GM18511 (cell line): ENCODE results near the gene MAP2K7.
A peak's percentile ranks its signal among the peaks of the same experiment; 100 is the strongest.
"Not testable (repeated sequence)": the region's sequence is repeated elsewhere in the genome, so short reads cannot be mapped to it uniquely, and the experiment has no call there.

Experiments used
- ATAC-seq: cut with Tn5 transposase; IDR thresholded peaks from one replicate; pipeline ENCODE4 v1.9.1; 2021; ENCODE audit warnings: mild to moderate bottlenecking, moderate library complexity; ENCODE audit not compliant: unreplicated experiment

MAP2K7 gene

DNA sequence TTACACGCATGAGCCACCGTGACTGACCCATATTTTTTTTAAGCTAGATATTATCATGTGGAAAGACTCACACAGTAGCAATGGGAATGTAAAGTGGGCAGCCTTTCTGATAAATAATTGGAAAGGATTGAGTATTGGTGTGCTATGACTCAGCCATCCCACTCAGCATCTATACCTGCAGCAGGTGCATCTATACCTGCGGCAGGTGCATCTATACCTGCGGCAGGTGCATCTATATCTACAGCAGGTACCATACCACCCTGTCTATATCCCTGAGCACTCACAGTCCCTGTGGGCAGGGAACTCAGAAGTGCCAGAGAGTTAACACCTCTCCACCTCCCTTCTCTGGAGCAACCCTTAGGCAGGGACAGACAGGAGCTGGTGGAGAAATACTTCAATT lies 20.6 kb upstream of the MAP2K7 start:
- no peak for ATAC-seq

DNA sequence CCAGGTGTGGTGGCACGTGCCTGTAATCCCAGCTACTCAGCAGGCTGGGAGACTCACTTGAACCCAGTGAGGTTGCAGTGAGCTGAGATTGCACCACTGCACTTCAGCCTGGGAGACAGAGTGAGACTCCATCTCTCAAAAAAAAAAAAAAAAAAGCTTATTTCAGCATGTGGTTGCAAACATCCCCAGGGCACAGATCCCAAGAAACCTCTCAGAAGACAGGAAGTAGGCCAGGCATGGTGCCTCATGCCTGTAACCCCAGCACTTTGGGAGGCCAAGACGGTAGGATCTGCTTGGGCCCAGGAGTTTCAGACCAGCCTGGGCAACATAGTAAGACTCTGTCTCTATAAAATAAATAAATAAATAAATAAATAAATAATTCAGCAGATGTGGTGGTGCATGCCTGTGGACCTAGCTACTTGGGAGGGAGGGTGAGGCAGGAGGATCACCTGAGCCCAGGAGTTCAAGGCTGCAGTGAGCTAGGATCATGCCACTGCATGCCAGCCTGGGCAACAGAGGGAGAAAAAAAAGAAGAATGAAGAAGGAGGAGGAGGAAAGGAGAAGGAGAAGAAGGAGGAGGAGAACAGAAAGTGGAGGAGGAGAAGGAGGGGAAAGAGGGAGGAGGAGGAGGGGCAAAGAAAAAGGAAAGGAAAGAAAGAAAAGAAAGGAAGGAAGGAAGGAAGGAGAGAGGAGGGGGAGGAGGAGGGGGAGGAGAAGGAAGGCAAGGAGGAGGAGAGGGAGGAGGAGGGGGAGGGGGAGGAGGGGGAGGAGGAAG lies 19.7 kb upstream of the MAP2K7 start:
- ATAC-seq: no peak

DNA sequence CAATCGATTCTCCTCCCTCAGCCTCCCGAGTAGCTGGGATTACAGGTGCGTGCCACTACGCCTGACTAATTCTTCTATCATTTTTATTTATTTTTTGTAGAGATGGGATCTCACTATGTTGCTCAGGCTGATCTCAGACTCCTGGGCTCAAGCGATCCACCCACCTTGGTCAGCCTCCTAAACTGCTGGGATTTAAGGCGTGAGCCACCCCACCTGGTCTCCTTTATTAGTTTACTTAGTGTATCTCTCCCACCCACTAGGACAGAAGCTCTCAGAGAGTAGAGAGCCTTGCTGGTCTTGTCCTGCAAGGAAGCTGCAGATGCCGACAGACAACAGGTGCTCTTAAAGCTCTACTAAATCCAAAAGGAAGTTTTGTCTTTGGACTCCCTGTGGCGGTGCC lies 17.9 kb upstream of the MAP2K7 start:
- ATAC-seq: no peak

DNA sequence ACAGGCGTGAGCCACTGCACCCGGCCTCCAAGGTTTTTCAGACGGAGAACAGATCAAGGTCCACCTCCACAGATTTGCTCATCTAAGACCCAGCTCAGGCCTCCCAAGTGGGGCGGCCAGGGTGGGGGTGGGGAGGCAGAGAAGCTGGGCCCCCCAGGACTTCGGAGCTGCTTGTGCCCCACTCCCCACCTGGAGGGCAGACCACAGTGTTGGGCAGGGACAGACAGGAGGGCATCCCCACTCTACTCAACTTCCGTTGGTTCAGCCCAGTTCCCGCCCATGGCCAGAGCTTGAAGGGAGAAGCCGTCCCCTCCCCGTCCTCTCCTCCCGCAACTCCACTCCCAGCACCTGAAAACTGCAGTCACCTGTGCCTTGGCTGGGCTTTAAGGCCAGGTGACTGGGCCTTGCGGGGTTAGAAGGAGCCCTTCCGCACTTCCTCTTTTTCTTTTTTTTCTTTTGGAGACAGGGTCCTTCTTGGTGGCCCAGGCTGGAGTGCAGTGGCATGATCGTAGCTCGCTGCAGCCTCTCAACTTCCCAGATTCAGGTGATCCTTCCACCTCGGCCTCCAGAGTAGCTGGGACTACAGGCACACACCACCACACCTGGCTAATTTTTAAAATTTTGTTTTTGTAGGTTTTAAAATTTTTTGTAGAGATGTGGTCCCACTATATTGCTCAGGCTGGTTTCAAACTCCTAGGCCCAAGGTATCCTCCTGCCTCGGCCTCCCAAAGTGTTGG lies 16.1 kb upstream of the MAP2K7 start:
- no peak for ATAC-seq

DNA sequence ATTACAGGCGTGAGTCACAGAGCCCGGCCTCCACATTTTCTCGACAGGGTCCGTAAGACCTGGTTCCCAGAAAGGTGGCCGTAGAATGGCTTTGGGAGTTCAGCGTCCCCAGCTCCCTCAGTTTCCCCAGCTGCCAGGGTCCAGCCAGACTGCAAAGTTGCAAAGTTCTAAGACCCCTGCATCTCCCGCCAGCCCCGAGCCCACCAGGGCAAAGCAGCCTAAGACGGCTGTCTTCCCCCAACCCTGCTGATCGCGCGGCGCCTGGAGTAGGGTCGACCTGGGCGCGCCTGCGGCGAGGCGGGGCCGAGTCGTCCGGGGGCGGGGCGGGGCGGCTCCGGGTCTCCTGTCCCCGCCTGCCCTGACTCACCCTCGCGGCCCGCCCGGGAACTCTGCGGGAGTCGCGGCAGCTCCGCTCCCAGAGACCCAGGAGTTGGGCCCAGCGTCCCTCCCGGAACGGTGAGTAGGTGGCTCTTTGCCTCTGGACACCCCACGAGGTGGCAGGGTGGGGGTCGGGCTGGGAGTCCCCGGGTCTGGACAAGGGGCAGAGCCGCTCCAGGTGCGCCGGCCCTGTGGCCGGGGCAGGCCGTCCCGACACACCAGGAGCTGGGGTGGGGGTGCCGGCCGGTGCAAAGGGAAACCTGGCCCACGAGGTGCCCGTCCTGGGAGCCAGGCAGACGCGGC lies 15.4 kb upstream of the MAP2K7 start, which contains the start of gene LRRC8E:
Gene LRRC8E, plus strand, starts transcription at position 366 of the 681 bp plus-strand sequence. CDS start 7,094 bp downstream, outside the sequence.
- no peak for ATAC-seq

DNA sequence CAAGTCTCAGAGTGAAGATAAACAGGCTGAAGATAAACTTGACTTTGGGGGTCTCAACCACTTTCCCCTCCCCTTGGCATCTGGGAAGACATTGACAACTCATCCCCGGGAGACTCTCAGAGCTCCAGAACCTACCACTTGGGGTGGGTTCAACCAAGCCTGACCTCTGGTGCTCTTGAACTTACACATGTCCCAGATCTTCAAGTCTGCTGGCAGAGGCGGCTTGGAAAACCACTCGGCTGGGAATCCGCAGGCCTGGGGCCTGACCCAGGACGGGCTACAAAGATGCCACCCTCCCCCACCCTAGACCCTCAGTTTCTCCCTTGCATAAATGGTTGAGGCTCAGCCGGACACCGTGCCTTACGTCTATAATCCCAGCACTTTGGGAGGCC lies 14.9 kb upstream of the MAP2K7 start:
- no peak for ATAC-seq

DNA sequence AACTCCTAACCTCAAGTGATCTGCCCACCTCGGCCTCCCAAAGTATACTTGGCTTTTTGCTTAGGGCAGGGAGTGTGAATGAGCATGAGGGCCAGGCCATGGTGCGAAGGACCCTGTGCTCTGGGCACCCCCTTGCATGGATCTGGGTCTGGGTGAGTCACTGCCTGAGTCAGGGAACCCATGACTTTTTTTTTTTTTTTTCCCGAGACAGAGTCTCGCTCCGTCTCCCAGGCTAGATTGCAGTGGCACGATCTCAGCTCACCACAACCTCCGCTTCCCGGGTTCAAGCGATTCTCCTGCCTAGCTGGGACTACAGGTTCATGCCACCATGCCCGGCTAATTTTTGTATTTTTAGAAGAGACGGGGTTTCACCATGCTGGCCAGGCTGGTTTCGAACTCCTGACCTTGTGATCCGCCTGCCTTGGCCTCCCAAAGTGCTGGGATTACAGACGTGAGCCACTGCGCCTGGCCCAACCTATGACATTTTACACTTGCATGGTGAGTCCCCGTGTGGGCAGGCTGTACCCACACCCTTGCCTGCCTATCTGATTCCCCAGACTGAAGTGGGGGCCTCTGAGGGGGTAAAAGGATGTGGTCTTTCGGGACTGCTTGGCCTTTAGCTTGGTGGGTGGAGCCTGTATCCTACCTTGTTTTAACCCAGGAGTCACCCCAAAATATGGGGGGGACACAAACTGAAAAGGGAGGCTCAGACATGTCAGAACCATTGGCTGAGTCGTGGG lies 10.1 kb upstream of the MAP2K7 start:
- not testable (repeated sequence) for ATAC-seq

DNA sequence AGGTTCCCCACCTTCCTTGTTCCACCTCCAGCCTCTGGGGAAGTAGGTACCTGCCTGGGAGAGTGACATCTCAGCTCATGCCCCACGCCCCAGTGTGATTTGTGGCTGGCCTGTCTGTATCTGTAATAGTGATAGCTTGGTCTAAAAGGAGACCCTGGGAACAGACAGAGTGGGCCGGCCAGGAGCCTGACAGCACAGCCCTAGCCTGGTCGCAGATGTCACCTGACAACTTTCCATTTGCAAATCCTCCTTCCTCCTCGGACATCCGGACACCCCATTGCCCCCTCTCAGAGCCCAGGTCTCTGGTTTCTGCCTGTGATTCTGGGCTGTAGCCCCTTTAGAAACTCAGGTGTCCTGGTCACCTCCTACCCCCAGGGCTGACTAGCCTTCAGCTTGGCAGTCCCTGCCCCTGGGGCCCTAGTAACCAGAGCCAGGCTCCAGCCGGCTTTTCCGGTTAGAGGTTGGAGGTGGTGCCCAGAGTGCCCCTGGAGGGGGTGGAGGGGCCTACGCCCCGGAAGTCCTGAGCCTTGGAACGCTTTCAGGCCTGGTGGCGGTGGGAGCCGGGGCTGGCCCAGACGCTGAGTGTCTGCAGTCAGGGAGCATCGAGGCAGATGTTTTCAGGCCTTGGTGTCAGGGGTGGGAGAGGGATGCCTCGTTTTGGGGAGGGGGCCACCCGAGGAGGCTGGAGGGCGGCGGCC lies 8.9 kb upstream of the MAP2K7 start:
- ATAC-seq: no peak

DNA sequence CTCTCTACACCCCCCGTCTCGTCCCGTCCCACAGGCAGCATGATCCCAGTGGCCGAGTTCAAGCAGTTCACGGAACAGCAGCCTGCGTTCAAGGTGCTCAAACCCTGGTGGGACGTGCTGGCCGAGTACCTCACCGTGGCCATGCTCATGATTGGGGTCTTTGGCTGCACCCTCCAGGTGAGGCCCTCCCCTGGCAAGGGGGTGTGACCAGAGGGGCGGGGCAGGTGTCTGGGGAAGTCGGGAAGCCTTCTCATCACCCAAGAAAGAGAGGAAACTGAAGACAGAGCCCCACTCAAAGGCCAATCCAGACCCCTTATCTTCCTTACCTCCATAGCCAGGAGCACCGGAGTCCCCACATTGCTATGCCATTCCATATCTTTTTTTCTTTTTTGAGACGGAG lies 8.1 kb upstream of the MAP2K7 start:
- no peak for ATAC-seq

DNA sequence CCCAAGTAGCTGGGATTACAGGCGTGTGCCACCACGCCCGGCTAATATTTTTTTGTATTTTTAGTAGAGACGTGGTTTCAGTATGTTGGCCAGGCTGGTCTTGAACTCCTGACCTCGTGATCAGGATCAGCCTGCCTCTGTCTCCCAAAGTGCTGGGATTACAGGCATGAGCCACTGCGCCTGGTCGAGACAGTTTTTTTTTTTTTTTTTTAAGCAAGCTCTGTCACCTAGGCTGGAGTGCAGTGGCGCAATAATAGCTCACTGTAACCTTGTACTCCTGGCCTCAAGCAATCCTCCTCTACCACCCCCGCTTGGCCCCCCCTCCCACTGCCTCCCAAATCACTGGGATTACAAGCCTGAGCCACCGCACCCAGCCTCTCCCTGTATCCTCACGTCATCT lies 6.4 kb upstream of the MAP2K7 start:
- ATAC-seq: no peak

DNA sequence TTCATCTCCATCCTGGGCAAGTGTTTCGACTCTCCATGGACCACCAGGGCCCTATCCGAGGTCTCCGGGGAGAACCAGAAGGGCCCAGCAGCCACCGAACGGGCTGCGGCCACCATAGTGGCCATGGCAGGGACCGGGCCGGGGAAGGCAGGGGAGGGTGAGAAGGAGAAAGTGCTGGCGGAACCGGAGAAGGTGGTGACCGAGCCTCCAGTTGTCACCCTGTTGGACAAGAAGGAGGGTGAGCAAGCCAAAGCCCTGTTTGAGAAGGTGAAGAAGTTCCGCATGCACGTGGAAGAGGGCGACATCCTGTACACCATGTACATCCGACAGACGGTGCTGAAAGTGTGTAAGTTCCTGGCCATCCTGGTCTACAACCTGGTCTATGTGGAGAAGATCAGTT lies 4.7 kb upstream of the MAP2K7 start:
- ATAC-seq: no peak

DNA sequence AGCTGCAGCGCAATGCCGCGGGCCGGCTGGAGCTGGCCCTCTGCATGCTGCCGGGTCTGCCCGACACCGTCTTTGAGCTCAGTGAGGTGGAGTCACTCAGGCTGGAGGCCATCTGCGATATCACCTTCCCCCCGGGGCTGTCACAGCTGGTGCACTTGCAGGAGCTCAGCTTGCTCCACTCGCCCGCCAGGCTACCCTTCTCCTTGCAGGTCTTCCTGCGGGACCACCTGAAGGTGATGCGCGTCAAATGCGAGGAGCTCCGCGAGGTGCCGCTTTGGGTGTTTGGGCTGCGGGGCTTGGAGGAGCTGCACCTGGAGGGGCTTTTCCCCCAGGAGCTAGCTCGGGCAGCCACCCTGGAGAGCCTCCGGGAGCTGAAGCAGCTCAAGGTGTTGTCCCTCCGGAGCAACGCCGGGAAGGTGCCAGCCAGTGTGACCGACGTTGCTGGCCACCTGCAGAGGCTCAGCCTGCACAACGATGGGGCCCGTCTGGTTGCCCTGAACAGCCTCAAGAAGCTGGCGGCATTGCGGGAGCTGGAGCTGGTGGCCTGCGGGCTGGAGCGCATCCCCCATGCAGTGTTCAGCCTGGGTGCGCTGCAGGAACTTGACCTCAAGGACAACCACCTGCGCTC lies 3.8 kb upstream of the MAP2K7 start:
- ATAC-seq: no peak

DNA sequence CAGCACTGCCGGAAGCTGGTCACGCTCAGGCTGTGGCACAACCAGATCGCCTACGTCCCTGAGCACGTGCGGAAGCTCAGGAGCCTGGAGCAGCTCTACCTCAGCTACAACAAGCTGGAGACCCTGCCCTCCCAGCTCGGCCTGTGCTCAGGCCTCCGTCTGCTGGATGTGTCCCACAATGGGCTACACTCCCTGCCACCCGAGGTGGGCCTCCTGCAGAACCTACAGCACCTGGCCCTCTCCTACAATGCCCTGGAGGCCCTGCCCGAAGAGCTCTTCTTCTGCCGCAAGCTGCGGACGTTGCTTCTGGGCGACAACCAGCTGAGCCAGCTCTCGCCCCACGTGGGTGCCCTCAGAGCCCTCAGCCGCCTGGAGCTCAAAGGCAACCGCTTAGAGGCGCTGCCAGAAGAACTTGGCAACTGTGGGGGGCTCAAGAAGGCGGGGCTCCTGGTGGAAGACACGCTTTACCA lies 3.2 kb upstream of the MAP2K7 start:
- ATAC-seq: no peak

DNA sequence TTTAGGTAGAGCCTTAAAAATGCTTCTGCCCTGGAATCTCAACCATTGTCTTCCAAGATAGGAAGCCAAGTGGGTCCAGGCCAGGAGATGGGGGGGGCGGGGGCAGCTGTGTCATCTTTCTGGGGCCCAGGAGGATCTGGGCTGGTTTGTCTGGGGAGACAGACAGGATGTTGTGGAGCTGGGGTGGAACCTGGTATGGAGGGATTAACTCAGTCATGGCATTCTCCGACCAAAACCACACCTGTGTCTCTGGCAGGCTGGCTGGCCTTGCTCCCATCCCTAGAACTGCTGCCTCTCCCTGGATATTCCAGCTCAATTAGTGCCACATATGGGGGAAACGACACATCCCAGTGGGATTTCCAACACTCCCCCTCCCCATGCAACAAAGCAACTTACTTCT lies 2.7 kb upstream of the MAP2K7 start:
- ATAC-seq: no peak

DNA sequence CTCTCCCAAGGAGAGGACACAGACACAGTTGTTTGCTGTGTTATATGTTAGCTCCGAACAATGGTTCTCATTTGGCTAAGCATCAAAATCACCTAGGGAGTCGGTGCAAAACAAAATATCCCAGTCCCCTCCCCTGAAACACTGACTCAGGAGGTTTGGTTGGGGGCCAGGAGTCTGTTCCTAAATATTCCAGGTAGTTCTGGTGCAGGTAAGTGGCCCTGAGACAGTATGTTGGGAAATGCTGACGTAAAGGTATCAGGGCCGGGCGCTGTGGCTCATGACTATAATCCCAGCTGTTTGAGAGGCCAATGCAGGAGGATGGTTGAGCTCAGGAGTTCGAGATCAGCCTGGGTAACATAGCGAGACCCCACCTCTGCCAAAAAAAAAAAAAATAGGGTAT lies 2.3 kb upstream of the MAP2K7 start:
- ATAC-seq: no peak

DNA sequence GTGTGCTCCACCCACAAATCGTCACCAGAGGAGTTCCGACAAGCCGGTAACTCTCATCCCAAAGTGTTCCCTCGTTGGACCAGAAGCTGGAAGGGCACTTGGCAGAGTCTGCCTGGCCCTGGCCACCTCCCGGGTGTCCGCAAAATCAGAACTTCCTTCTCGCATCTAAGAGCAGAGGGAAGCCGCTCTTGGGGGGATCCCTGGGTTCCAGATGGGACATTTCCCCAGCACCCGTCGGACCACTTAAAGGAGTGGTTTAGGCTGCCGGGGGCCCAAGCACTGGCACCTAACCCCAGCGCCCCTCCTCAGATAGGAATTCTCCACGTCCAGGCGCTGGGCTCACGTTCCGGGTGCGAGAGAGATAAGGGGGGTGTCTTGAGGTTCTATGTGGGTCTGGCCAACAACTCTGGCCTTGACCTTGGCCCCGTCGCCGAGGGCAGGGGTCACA lies 857 bp upstream of the MAP2K7 start:
- no peak for ATAC-seq

DNA sequence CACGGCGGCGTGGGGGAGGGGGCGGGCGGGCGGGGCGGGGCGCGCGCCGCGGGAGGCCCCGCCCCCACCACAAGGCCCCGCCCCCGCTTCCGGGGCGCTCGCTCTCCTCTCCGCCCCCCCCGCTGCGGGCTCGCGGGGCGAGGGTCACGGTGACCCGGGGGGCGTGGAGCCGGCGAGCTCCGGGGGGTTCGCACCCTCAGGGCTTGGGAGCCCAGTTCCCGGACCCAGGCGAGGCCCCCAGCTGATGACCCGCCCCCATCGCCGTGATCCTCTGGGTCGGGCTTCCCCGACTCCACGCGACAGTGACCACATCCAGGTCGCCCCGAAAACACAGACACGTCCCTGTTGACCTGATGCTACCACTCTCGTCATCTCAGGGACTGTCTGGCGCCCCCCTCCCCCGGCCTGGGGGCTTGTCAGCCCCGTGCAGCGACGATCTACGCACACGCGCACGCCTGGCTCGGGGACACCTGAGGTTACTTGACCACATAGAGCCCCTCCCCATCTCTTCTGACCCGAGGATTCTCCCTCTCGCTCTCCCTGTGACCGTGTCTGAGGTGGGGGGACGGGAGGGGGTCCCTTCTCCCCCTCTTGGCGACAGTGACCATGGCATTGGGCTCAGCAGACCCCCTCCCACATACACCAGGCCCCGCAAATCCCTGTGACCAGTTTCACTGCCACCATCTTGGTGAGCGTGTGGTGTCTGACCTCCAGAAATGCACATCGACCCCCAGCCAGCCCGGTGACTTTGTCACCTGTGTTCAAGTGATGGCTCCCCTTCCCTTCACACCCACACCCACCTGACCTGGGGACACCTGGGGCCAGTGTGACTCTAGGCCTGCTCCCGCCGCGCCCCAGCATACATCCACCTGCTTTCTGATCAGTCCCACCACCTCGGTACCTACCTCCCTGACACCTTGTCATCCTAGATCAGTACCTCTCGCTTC lies 670 bp downstream of the MAP2K7 start:
- ATAC-seq: peak; percentile 42

DNA sequence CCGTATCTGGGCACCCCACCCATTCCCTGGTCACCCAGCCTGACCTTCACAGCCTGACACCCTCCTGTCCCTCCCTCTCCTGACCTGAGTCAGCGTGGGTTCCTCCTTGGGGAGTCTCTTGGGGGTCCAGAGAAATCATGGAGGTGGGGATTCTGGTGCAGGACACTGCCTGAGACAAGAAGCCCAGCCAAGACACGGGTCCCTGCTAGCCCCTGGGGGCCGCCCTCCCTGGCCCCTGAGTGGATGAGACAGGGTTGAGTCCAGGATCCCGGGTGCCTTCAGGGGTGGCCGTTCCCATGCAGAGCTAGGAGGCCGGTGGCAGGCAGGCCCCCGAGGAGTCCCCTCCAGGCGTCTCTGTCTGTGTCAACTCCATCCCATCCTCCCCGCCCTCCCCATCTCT lies 1.6 kb downstream of the MAP2K7 start:
- no peak for ATAC-seq

DNA sequence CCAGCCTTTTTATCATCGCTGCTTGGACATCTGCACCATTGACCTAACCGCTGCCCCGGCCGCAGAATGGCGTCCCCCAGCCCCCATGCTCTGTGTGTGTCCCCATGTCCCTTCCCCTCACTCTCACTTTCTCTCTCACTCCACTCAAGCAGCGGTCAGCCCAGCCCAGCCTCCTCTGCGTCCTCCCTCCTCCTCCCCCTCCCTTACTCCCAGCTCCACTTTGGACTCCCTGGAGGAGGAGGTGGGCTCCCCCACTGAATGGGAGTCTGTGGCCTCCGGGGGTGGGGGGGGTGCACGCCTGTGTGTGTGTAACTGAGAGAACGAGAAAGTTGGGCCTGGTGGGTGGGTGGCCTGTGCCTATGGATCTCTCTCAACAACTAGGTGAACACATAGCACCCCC lies 2.2 kb downstream of the MAP2K7 start:
- no peak for ATAC-seq
